ENCODE data around the gene ACTN1.

DNA sequence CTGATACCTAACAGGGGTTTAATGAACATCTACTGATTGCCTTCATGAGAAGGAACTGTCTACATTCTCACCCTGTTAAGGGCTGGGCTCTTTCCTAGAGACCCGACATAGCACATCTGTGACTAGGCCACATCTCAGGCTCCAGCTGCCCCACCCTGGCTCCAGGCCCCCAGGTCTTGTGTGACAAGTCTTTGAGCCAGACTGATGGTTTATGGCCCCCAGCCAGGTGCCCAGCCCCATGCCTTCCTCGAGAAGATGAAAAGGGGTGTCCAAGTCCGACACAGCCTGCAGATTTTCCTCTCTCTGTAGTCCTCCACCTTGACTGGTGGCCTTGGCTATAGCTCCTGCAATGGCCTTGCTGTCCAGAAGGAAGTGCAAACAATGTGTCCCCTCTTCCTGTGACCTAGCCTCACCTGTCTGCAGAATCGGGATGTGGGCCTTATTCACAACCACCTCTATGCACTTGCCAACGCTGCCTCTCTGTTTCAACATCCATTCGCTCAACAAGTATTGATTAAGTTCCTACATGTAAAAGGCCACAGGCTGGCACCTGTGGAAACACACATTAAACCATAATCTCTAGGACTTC lies 4.2 kb downstream of the ACTN1 start:
- TF ChIP-seq, protein P1, sequence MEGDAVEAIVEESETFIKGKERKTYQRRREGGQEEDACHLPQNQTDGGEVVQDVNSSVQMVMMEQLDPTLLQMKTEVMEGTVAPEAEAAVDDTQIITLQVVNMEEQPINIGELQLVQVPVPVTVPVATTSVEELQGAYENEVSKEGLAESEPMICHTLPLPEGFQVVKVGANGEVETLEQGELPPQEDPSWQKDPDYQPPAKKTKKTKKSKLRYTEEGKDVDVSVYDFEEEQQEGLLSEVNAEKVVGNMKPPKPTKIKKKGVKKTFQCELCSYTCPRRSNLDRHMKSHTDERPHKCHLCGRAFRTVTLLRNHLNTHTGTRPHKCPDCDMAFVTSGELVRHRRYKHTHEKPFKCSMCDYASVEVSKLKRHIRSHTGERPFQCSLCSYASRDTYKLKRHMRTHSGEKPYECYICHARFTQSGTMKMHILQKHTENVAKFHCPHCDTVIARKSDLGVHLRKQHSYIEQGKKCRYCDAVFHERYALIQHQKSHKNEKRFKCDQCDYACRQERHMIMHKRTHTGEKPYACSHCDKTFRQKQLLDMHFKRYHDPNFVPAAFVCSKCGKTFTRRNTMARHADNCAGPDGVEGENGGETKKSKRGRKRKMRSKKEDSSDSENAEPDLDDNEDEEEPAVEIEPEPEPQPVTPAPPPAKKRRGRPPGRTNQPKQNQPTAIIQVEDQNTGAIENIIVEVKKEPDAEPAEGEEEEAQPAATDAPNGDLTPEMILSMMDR (IDR thresholded peaks at IDR 0.05), result no peak
- no peak for TF ChIP-seq POLR2A (IDR thresholded peaks at IDR 0.05)

Data from lower leg skin (tissue), 3 donors.